ENCODE results near the gene DACH1. TPM values are rescaled to one million over a fixed set of nuclear protein-coding genes. Genes with fewer than 3 reads are reported as not detected.

Gene DACH1
- total RNA-seq, 2 donors from 2014 or later: 1.4 to 1.5 TPM

DNA sequence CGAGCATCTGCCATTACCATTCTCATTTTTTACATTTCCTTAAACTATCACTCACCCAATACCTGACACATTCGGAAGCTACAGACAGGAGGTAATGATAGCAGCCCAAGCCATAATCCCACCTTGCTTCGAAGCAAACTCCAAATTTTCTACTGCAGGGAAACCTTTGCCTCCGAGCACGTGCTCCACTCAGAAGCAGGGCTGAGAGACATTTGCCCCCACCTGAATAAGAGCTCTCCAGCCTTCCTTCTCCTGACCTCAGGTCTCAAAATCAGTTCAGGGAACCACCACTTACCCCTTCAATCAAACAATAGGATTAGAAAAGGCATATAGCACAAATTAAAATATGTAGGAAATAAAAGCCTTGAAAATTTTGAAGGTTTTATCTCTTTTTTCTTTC is 2.3 kb upstream of the DACH1 start:
- DNase-seq (ENCODE audit: low spot score): no peak
- intact Hi-C loops (cut with DNase I): no loop called here

- peak; percentile 80 for DNase-seq (ENCODE audit: low spot score)
- intact Hi-C loops (cut with DNase I): no loop called here
Observed at GRCh38 chr13:71866335-71867130, 471 bp downstream of the DACH1 start.

GRCh38 chr13:71865874-71866334 is 1.1 kb downstream of the DACH1 start:
- intact Hi-C loops (cut with DNase I): no loop called here
- no peak for DNase-seq (ENCODE audit: low spot score)

DNA sequence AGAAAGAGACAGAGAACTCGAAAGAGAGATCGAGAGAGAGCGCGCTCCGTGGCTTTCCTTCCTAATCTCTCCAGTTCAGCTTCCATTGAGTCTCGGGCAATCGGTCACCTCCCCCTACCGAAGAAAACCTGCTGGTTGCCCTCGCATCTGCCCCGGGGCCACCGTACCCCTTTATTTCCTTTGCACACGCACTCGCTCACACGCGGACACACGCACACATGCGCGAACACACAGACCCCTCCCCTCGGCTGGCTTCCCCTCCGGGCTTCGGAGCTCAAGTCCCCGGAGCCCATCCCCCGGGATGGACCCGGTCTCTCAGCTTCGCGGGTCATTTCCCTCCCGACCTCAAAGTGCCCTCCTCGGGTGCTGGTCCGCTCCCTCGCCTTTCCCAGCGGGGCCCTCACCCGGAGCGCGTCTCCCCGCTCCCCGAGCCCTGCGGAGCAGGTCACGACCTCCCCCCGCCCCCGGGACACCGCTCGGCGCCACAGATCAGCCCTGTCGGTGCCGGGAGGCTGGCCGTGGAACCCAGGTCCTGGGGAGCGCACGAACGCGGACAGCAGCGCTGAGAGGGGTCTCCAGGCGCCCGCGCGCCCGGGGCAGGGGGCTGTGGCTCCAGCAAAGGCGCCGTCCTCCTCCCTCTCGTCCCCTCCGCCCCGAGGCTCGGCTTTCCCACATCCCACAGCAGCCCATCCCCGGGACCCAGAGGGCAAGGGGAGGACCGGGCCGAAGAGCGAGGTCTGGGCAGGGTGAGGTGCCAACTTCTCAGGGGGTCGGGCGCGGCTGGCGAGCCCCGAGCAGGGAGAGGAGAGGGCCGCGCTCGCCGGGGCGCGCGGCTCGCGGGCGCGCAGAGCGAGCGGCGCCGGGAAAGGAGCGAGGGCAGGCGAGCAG is 1.8 kb downstream of the DACH1 start:
- intact Hi-C loops (cut with DNase I): no loop called here
- peak; percentile 82 for DNase-seq (ENCODE audit: low spot score)

GRCh38 chr13:71864094-71864985 is 2.7 kb downstream of the DACH1 start:
- peak; percentile 80 for DNase-seq (ENCODE audit: low spot score)
- intact Hi-C loops (cut with DNase I): no loop called here

DNA sequence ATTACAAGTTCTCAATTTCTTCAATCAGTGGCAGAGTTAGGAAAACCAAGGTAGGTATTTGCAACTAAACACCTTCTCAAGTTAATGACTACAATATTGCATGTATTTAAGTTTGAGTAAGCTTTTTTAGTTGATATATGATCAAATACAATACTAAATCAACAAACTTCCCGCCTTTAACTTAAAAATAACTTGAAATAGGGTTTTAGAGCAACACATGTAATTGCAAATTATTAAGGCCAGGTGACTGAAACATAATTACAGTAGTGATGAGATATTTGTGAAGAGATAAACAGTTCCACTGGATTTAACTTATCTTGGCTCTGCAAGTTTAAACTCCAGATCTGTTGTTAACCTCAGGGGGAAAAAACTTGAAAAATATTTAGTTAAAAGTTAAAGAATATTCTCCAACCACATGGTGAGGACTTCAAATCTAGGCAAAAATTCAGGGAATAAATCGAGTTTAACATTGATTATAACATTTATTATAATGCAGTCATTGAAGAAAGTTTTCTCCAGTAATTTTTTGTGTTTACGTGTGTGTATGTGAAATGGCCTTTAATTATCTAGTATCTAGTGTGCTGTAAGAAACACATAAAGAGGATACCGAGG is 3.6 kb downstream of the DACH1 start:
- intact Hi-C loops (cut with DNase I): no loop called here
- no peak for DNase-seq (ENCODE audit: low spot score)

- DNase-seq (ENCODE audit: low spot score): no peak
- intact Hi-C loops (cut with DNase I): no loop called here
Observed at GRCh38 chr13:71862459-71862943, 4.5 kb downstream of the DACH1 start.

DNA sequence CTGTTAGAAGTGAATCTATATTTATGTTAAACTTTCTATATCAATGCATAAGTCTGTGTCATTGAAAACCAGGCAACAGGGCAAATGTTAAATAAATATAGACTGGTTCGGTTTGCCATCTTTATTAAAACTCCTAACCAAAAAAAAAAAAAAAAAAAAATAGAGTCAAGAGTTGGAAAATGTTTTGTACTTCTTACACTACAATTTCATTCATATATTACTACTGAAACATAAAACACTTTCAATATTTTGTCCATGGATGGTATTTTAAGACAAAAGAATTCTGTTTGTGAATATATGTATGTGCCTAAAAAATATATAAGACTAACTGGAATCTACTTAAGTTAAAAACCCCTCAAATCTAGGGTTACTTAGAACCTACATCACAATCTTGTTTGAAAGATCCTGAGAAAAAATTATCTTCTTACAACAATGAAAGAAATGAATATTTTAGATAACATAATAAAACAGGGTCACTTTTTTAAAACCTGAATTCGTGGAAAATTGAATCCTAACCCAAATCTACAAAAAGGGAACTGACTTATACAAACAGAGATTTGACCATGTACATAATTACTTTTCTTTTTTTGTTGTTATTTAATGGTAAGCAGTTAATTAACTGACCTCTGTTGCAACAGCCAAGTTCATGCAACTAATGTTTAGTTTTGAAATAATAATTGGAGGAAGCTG is 5.1 kb downstream of the DACH1 start:
- DNase-seq (ENCODE audit: low spot score): no peak
- intact Hi-C loops (cut with DNase I): no loop called here

DNA sequence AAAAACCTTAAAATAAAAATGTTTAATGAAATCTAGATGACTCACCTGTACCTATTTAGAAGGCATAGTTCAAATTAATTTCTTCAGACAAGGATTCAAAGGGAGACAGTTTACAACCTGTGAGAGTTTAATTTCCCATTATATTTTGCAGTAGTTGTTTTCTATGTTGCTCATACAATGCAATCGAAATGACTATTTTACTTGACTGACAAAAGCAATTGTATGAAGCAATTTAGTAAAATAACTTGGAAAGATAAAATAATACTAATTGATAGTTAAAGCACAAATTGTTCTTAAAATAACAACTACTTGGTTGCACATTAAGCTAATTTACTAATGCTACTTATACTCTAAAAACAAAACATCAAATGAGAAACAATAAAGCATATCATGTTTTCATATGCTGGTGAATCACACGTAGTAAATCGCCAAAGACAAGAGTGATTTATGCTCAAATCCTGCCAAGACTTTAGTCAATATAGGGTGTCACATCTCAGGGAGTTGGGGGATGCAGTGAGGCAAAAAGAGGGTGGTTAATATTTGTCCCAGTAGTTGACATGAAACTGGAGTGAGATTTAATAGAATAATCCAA is 6.4 kb downstream of the DACH1 start:
- no peak for DNase-seq (ENCODE audit: low spot score)
- intact Hi-C loops (cut with DNase I): no loop called here

DNA sequence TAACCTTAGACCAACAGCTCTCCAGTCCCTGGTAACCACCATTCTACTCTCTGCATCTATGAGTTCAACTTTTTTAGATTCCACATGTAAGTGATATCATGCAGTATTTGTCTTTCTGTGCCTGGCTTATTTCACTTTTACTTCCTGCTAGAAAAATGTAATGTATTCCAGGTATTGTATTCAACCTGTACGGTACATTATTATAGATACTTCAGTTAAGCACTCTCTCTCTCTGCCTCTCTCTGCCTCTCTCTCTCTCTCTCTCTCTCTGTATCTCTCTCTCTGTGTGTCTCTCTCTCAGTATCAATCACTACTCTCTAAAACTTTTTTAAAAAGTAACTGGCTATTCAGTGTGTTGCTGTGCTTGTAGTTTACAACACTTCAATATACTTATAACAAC is 8.4 kb downstream of the DACH1 start:
- intact Hi-C loops (cut with DNase I): no loop called here

DNA sequence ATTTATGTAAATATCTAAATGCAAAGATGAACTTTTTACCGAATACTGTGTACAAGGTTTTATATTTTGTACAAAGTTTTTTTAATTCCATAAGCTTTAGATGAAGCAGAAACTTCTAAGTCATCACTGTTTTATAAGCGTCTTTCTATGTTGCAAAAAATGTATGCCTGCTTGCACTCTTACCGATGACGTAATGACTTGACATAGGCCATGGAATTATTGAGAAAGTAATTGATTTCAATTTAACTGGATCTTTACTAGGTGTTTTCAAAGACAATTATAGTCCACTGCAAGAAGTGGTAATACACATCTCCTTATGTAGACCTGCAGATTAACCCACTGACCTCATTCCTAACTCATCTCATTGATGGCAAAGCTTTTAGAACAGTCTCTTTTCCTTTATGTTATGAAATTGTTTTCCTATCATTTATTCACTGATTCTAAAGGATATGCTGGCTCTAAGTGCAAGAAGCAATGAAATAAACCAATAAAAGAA is 10.4 kb downstream of the DACH1 start:
- no peak for DNase-seq (ENCODE audit: low spot score)
- intact Hi-C loops (cut with DNase I): no loop called here

More for the DNA sequence above, 8.4 kb downstream of the DACH1 start:
- DNase-seq (ENCODE audit: low spot score): no peak

GRCh38 chr13:71854401-71854800 is 12.6 kb downstream of the DACH1 start:
- no peak for DNase-seq (ENCODE audit: low spot score)
- intact Hi-C loops (cut with DNase I): no loop called here

DNA sequence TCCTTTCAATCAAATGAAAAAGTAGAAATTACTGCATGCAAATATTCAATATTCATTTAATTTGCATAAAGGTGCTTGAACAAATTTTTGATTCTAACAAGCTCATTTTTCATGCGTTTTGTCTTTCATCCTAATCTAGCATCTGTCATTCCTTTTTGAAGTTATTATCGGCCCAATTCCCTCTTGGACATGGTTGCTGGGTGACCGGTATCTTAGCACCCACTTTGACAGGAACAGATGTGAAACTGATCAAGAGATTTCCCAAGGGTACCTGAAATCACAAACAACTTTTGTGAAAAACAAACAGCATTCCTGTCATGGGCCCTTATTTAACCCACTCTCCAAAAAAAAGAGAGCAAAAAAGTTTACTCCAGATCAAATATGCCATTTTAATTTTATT is 13.3 kb downstream of the DACH1 start:
- intact Hi-C loops (cut with DNase I): no loop called here
- no peak for DNase-seq (ENCODE audit: low spot score)

- intact Hi-C loops (cut with DNase I): no loop called here
Observed at GRCh38 chr13:71852736-71853135, 14.3 kb downstream of the DACH1 start.

GRCh38 chr13:71851498-71852409 is 15.2 kb downstream of the DACH1 start:
- intact Hi-C loops (cut with DNase I): no loop called here
- DNase-seq (ENCODE audit: low spot score): no peak

More at GRCh38 chr13:71852736-71853135, 14.3 kb downstream of the DACH1 start:
- no peak for DNase-seq (ENCODE audit: low spot score)

GRCh38 chr13:71842003-71842402 is 25.0 kb downstream of the DACH1 start:
- intact Hi-C loops (cut with DNase I): no loop called here
- DNase-seq (ENCODE audit: low spot score): no peak

GRCh38 chr13:71838842-71839241 is 28.2 kb downstream of the DACH1 start:
- no peak for DNase-seq (ENCODE audit: low spot score)
- intact Hi-C loops (cut with DNase I): no loop called here
